ENCODE results near the gene HAP1. TPM values are rescaled to one million over a fixed set of nuclear protein-coding genes. Genes with fewer than 3 reads are reported as not detected.
A peak's percentile ranks its signal among the peaks of the same experiment; 100 is the strongest.
"Not testable (repeated sequence)": the region's sequence is repeated elsewhere in the genome, so short reads cannot be mapped to it uniquely, and the experiment has no call there.

HAP1 gene, protein sequence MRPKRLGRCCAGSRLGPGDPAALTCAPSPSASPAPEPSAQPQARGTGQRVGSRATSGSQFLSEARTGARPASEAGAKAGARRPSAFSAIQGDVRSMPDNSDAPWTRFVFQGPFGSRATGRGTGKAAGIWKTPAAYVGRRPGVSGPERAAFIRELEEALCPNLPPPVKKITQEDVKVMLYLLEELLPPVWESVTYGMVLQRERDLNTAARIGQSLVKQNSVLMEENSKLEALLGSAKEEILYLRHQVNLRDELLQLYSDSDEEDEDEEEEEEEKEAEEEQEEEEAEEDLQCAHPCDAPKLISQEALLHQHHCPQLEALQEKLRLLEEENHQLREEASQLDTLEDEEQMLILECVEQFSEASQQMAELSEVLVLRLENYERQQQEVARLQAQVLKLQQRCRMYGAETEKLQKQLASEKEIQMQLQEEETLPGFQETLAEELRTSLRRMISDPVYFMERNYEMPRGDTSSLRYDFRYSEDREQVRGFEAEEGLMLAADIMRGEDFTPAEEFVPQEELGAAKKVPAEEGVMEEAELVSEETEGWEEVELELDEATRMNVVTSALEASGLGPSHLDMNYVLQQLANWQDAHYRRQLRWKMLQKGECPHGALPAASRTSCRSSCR
- total RNA-seq (2014; rRNA removed; shearing (Covaris generic)), result 0.11 TPM in 1 of 2 replicates, not detected in the other

DNA sequence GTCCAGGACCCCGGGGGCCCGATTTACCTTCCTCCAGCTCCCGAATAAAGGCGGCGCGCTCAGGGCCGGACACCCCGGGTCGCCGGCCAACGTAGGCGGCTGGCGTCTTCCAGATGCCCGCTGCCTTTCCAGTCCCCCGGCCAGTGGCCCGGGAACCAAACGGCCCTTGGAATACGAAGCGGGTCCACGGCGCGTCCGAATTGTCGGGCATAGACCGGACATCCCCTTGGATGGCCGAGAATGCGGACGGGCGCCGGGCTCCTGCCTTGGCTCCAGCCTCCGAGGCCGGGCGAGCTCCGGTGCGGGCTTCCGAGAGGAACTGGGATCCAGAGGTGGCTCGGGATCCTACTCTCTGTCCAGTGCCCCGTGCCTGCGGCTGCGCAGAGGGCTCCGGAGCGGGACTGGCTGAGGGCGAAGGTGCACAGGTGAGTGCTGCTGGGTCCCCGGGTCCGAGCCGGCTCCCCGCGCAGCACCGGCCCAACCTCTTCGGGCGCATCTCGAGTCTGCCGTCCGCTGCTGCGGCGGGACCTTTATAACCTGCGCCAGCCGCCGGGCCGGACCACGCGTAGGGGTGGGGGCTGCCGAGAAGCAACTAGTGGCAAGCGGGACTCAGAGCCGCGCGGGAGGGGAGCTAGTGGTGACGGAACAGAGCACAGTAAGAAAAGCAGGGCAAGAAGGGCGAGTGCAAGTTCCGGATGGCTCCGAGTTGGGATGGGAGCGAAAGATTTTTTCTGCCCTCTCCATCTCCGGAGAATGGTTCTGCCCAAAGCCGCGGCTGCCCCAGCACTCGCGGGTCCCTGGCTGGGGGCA lies at the start of gene HAP1:
TSS of gene HAP1 (minus strand) at position 505 of the 810 bp plus-strand sequence. CDS start at position 496, 9 bp downstream.
- peak; percentile 45 for DNase-seq (ENCODE audit: low read depth)

DNA sequence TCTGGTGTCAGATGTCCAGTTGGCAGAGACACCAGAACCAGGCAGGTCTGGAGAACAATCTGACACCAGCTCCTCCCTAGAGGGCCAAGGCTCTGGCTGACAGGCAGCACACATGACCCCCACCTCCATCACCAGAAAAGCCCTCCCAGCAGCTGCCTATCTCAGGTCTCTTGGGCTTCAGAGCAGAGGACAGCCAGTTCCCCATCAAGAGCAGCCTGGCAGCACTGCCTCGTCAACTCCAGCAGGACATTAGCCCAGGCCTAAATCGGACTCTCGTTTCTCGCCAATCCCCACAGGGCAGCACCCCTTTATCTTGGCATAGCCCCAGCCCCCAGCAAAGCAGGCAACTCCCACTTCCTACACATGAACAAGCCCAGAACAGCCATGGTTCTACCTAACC lies 47.7 kb upstream of the HAP1 start:
- DNase-seq (ENCODE audit: low read depth), result no peak

DNA sequence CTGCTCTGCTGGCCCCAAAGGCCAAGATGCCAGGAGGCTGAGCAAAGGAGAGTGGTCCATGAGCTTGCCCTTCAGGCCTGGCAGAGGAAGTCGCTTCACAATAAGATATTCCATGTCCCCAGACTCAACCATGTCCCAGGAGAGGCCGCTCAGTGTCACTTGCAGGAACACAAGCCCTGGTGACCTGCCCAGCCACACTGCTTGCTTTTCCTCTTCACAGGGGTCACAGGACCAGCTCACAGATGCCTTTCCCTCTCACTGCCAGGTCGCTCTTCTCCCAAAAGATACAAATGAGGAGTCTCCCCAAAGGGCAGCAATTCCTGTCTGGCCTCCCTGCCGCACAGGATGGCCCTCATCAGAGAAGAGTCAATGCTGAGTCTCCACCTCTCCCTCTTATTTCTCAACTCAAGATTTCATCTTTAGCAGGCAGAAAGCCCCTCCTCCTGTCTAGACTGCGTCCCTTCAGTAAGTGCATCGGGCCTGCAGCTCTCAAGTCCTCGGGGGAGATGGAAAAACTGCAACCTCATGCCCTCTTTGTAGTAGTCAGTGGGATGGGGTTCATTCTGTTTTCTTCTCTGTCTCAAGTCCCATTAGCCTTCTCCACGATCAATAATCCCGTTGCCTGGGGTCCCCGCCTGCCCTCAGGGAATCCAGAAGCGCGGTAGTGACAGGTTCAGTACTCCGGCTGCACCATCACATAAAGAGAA lies 47.1 kb upstream of the HAP1 start:
- no peak for DNase-seq (ENCODE audit: low read depth)

DNA sequence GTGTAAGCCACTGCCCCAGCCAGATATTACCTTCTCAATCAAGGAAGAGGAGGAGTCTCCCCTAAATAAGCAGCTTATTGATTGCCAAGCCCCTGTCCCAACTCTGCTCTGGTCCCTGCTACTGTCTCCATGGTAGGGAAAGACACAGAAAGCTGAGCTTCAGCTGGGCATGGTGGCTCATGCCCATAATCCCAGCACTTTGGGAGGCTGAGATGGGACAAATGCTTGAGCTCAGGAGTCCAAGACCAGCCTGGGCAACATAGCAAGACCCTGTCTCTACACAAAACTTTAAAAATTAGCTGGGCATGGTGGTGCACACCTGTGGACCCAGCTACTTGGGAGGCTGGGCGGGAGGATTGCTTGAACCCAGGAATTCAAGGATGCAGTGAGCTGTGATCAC lies 45.5 kb upstream of the HAP1 start:
- no peak for DNase-seq (ENCODE audit: low read depth)

DNA sequence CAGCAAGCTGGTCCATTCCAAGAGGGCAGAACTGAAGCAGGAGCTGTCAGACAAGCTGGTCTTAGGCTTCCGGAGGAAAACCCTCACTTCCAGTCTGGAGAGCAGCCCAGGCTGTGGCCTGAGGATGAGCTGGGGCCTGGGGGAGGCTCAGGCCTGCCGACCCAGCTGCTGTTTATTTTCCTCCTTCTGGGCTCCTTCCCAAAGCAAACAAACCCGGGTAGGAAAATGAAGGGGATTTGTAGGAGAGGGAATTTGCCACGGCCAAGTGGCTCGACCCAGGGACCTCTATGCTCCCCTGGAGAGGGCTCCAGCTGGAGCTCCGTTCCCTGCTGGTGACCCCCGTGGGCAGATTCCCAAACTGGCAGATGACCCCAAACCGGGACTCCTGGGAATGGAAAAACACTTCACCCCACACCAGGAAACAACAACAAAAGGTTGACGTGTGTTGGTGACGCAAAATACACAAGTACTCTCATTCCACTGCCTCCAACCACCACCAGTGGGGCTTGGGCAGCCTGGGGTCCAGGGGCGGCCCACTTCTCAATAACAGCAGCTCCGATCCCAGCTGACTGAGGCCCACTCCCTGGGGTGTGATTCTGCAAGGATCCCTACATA lies 43.2 kb upstream of the HAP1 start:
- DNase-seq (ENCODE audit: low read depth), result peak; percentile 94

DNA sequence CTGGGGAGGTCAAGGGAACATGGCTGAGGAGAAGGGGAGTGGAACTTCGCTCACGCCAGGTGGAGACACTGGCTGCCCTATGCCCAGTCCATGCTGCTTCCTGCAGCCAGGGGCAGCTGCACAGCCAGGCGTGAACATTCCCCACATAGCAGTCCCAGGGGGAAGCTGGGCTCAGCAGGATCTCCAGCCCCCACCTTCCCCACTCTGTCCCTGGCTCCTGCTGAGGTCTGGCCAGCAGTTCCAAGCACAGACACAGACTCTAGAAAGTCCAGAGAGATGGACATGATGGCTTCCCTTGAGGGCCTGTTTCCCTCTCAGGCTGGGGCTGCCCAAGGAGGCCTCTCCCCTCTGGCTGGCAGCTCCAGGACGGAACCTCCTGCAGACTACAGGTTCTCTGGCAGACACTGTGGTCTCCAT lies 42.7 kb upstream of the HAP1 start:
- no peak for DNase-seq (ENCODE audit: low read depth)

DNA sequence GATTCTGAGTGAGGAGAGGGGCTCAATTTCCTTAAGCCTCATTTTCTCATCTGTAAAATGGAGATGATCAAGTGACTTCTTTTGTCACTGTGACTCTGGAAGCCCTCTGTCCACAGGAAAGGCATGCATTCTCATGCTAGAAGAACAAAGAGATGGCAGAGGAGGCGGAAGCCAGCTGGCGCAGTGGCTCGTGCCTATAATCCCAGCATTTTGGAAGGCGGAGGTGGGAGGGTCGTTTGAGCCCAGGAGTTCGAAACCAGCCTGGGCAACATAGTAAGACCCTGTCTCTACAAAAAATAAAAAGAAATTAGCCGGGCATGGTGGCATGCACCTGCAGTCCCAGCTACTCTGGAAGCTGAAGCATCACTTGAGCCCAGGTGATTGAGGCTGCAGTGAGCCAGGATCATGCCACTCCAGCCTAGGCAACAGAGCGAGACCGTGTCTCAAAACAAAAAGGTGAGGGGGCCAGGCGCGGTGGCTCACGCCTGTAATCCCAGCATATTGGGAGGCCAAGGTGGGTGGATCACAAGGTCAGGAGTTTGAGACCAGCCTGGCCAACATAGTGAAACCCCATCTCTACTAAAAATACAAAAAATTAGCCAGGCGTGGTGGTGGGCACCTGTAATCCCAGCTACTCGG lies 41.9 kb upstream of the HAP1 start:
- not testable (repeated sequence) for DNase-seq (ENCODE audit: low read depth)

DNA sequence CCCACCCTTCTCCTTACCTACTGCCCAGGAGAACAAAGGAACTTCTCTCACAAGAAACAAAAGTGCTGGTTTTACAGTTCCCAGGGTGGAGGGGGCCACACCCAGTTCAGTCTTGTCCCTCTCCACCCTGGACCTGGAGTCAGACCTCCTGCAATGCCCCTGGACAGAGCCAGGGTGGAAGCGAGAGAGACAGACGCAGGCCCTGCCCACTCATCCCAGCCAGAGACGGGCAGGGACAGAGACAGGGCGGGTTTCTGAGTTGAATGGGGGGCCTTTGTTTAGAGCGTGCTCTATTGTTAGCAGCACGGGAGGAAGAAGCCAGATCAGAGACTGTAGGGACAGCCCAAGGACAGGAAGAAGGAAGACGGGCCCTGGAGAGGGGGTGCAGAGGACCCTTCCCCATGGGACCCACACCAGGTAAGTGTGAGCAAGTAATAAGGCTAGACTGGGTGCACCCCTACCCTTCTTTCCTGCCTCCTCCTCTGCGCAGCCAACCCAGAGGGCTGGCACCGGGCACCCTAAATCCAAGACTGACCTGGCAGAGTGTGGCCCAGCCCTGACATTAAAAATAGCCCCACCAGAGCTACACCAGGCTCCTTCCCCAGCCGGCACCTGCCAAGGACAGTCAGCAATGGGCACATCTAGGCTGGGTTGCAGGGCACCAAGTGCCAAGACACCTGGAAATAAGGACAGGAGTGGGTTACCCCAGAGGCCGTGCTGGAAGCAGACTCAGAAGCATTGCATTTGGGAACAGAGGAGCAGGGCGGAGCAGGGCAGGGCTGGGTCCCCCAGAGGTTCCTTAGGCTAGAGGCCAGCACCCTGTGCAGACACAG lies 41.2 kb upstream of the HAP1 start:
- no peak for DNase-seq (ENCODE audit: low read depth)

DNA sequence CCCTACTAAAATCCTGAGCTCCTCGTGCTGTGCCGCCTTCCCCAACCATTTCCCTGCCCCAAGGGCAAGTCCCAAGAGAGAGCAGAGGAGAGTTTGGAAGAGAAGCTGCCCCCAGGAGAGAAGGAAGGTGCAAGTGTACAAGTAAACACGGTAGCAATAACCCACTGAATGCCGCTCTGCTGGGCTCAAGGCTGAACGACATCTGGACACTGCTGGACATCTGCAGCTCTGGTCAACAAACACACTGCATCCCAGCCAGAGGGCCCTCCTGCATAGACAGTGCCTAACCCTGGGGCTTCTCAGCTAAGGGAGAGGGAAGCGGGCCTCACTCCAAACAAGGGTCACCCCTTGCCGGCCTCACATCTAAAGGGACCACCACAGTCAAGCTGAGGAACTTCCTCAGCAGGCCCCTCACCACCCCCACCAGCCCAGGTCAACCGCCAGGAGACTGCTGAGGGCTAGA lies 39.3 kb upstream of the HAP1 start:
- DNase-seq (ENCODE audit: low read depth), result no peak

DNA sequence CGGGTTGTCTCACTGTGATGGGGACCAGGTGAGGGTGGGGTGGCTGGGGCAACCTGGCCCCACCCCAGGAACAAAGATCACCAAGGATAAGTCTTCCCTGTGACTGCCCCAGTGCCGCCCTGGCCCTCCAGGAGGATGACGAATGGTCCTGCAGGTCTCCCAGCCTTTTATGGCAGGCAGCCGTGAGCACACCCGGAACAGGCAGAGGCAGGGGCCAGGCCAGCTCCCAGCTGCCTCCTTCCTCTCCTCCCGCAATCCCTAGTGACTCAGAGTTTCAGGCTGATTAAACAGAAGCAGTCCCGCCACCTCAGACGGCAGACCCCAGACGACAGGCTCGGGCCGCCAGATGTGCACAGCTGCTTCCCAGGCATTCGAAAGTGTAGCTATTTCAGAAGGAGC lies 38.7 kb upstream of the HAP1 start:
- peak; percentile 96 for DNase-seq (ENCODE audit: low read depth)

DNA sequence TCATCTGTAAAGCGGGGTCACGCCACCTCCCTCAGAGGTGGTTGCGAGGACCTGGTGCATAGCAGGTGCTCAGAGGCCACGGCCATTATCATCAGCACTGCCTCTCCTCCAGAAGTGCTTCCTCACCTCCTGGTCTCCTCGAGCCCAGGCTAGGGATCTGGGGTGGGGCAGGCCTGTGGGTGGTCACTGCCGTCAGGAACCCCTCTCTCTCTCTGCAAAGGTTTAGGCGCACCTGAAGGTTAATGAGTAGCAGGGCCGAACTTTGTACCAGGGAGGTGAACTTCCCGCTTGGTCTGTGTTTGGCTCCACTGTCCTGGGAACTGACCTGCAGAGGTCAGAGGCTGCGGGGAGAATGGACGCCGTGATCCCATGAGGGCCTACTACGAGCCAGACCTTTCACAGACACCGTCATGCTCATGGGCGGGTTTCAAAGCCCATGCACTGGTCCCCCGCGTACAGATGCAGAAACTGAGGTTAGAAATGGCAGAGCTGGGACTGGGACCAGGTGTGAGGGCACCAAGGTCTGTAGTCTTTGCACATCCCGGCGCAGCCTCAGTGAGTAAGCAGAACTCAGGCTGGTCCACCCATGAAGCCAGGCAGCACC lies 38.2 kb upstream of the HAP1 start:
- no peak for DNase-seq (ENCODE audit: low read depth)

DNA sequence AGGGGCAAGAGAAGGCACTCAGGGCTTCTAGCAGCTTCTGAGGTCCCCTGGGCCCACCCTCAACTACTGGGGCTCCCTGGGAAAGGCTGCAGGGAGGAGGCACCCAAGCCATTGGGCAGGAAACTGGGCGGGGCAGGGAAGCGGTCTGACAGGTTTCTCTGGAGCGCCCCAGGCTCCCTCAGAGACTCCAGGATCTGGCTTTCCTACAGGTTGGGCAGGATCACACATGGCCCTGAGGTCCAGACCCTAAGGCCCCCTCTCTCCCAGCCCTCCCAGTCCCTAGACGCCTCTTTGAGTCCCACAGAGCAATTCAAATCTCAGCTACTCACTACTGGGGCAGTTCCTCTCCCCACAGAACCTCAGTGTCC lies 37.8 kb upstream of the HAP1 start:
- DNase-seq (ENCODE audit: low read depth), result no peak

DNA sequence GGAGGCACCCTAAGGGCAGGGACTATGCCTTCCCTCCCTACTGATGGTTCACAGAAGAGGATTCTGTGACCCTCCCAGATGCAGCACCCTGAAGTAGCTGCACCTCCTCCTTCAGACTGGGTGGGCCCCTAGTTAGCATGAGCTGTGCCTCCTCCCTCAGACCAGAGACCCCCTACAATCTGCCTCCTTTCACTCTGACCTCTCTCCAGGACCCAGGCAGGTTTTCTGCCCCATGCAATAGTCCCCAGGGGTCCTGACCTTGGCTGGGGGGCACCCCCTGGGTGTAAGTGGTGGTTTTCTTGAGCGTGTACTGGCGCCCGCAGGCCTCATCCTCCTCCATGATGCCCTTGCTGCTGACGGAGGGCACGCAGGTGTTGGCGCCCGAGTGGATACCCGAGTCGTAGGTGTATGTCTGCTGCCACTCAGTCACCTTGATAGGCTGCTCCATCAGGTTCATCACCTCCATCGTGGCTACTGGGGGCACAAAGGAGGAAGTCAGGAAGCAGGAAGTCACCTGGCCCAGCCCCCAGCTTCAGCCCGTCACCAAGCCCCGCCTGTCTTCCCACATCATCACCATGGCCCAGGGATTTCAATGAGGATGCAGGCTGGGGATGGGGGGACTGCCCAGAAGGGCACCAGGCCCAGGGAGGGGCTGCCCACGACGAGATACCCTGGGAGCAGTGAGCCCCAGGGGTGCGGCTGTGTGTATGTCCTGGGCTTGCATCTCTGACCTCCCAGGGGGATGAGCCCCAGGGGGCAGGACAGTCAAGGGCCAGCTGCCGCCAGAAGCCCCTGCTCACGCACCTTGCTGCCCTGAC lies 37.2 kb upstream of the HAP1 start:
- DNase-seq (ENCODE audit: low read depth), result no peak

DNA sequence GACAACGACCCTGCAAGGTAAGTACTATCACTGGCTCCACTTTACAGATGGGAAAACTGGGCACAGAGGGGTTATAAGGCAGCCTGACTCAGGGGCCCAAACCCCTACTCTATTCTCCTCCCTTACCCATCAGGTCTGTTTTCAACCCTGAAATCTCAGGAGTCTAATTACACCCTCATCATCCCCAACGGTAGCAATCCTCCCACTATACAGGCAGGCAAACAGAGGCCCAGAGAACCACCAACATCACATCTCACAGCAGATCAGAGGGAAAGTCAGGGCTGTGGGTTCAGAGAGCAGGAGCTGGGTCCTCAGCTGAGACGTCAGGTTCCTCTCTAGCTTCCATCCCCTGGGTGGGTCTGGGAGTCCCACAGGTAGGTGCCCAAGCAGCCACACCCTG lies 35.5 kb upstream of the HAP1 start:
- no peak for DNase-seq (ENCODE audit: low read depth)

DNA sequence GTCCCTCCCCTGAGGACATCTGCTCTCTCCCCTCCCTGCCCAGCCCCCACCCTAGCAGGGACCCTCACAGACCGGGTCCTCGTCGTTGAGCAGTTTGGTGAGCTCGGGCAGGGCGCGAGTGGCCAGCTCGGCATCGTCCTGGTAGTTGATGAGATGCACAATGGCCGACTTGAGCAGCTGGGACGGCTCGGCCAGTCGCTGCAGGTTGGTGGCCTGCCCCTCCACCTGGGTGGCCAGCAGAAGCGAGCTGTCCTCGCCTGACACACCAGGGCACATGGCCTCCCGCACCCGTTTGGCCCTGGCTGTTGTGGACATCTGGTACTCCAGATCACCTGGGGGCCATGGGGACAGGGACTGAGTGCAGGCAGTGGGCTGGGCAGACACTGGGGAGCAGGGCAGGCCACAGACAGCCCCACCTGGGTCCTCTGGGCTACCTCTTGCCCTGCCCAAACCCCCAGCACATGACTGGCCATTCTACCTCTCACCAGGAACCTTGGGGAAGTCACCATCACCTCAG lies 35.0 kb upstream of the HAP1 start:
- DNase-seq (ENCODE audit: low read depth), result no peak

DNA sequence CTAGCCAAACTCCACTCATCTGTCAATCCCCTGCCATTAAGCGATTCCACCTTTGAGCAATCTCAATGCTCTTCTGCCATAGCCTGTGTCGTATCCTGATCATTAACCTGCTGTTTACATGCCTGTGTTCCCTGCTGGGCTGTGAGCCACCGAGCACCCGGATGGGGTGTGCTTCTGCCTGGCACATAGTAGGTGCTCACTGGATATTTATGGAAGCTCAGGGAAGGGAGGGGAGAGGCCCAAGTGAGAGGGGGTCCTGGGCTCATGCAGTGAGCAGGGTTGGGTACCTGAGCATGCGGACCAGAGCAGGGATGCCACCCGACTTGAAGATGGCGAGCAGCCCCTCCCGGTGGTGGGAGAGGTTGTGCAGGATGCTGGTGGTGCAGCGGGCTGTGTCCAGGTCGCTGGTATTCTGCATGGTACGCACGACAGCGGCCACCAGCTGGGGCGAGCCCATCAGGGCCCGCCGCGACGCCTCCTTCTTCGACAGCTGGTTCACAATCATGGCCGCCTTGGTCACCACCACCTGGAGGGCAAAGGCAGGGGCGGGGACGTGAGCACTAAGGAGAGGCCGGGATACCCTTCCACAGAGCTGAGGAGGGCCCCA lies 34.3 kb upstream of the HAP1 start:
- DNase-seq (ENCODE audit: low read depth), result no peak

DNA sequence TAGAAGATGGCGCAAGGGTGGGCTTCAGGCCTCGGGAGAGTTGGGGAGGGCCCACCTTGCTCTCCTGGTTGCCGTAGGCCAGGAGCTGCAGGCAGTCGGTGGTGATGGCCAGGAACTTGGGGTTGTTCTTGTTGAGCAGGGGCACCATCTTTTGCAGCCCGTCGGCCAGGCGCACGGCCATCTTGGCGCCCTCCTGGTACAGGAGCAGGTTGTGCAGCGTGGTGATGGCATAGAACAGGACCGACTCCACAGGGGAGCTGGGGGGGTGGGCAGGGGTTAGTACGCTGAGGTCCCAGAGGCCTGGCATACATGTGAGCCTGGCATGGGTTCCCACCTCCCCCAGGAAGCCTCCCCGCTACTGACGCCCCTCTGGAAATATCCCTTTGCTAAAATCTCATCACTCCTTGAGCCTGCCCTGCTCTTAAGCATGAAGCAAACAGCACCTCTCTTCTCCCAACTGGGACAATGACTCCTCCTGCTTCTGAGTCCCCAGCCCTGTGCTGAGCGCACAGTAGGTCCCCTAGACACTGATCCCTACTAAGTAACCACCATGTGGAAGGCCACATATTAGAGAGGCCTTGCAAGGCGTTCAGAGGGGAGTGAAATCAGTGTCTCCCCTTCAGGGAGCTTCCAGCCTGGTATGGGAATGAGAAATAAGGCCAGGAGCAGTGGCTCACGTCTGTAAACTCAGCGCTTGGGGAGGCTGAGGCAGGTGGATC lies 33.0 kb upstream of the HAP1 start:
- no peak for DNase-seq (ENCODE audit: low read depth)

Data from Daoy (cell line).